Measurements from ENCODE around the gene SLC22A2. TPM values are rescaled to one million over a fixed set of nuclear protein-coding genes. Genes with fewer than 3 reads are reported as not detected.

The SLC22A2 gene
- total and polyA plus RNA-seq, 2 experiments from 2014 or later: 0.43 to 0.57 TPM

- WGBS (ENCODE audit: low lambda C conversion rate, missing lambda C conversion rate): 80% methylated on average over 14 of the region's 14 CpGs
- H4K20me1 ChIP-seq (ENCODE audit: insufficient read depth, poor library complexity, severe bottlenecking): no peaks in the 10 kb centered on the region
- H3K79me2 ChIP-seq: no peaks in the 10 kb centered on the region
- no peak for DNase-seq (ENCODE audit: low spot score)
- H3K36me3 ChIP-seq (replicated peaks; ENCODE audit: insufficient read depth, low read depth): no peaks in the 10 kb centered on the region
- peaks cover 63% of the 10 kb centered on the region for H3K4me1 ChIP-seq (ENCODE audit: insufficient read depth)
- TF ChIP-seq EZH2 (IDR thresholded peaks at IDR 0.05; ENCODE audit: borderline replicate concordance): no peak
- TF ChIP-seq EZH2phosphoT487 (IDR thresholded peaks at IDR 0.05; ENCODE audit: low read depth, severe bottlenecking, unreplicated experiment): no peak
- TF ChIP-seq CTCF (IDR thresholded peaks at IDR 0.05; ENCODE audit: poor library complexity): no peak
- no peaks in the 10 kb centered on the region for H3K9me2 ChIP-seq (replicated peaks; ENCODE audit: insufficient read depth)
- H2AFZ ChIP-seq: no peak overlapping the region
- no peaks in the 10 kb centered on the region for H3K27me3 ChIP-seq
- no peaks in the 10 kb centered on the region for H3K9me3 ChIP-seq (ENCODE audit: low read depth)
- no peak overlapping the region for H3K4me3 ChIP-seq
- no peak overlapping the region for H3K4me2 ChIP-seq
- H3K27ac ChIP-seq: peak overlapping the region; percentile 48
Observed at GRCh38 chr6:160260367-160260766, 1.7 kb upstream of the SLC22A2 start.

- H3K9me3 ChIP-seq (ENCODE audit: low read depth): no peaks in the 10 kb centered on the region
- no peaks in the 10 kb centered on the region for H3K36me3 ChIP-seq (replicated peaks; ENCODE audit: insufficient read depth, low read depth)
- H3K9me2 ChIP-seq (replicated peaks; ENCODE audit: insufficient read depth): no peaks in the 10 kb centered on the region
- H3K4me1 ChIP-seq (ENCODE audit: insufficient read depth): peaks cover 67% of the 10 kb centered on the region
- no peak overlapping the region for H3K4me3 ChIP-seq
- no peaks in the 10 kb centered on the region for H3K27me3 ChIP-seq
- H4K20me1 ChIP-seq (ENCODE audit: insufficient read depth, poor library complexity, severe bottlenecking): no peaks in the 10 kb centered on the region
- whole genome bisulfite sequencing (ENCODE audit: low lambda C conversion rate, missing lambda C conversion rate): 39% methylated on average over 8 of the region's 8 CpGs
- peak overlapping the region; percentile 48 for H3K27ac ChIP-seq
- peak overlapping the region; percentile 15 for H2AFZ ChIP-seq
- H3K79me2 ChIP-seq: no peaks in the 10 kb centered on the region
- DNase-seq (ENCODE audit: low spot score): peak; percentile 57
- TF ChIP-seq CTCF (IDR thresholded peaks at IDR 0.05; ENCODE audit: poor library complexity): no peak
- no peak overlapping the region for H3K4me2 ChIP-seq
Observed at GRCh38 chr6:160259598-160259997, 977 bp upstream of the SLC22A2 start.

- Histone ChIP-seq H3K9me2 (replicated peaks; ENCODE audit: insufficient read depth) (no peaks in the 10 kb centered on the region), H3K4me1 (ENCODE audit: insufficient read depth) (peaks cover 66% of the 10 kb centered on the region), H3K79me2 (no peaks in the 10 kb centered on the region), H3K27me3 (no peaks in the 10 kb centered on the region), H3K4me3 (no peak overlapping the region), H3K36me3 (replicated peaks; ENCODE audit: insufficient read depth, low read depth) (no peaks in the 10 kb centered on the region), H3K27ac (peak overlapping the region; percentile 48), H3K9me3 (ENCODE audit: low read depth) (no peaks in the 10 kb centered on the region), H3K4me2 (no peak overlapping the region), H2AFZ (peak overlapping the region; percentile 15), H4K20me1 (ENCODE audit: insufficient read depth, poor library complexity, severe bottlenecking) (no peaks in the 10 kb centered on the region)
- DNase-seq (ENCODE audit: low spot score): no peak
- TF ChIP-seq EZH2 (IDR thresholded peaks at IDR 0.05; ENCODE audit: borderline replicate concordance): no peak
- no peak for TF ChIP-seq EZH2phosphoT487 (IDR thresholded peaks at IDR 0.05; ENCODE audit: low read depth, severe bottlenecking, unreplicated experiment)
- TF ChIP-seq CTCF (IDR thresholded peaks at IDR 0.05; ENCODE audit: poor library complexity): no peak
- WGBS (ENCODE audit: low lambda C conversion rate, missing lambda C conversion rate): 71% methylated on average over 8 of the region's 8 CpGs
Observed at GRCh38 chr6:160259143-160259425, 463 bp upstream of the SLC22A2 start.

GRCh38 chr6:160256445-160256844 is 2.2 kb downstream of the SLC22A2 start:
- H3K27me3 ChIP-seq: no peaks in the 10 kb centered on the region
- no peak for DNase-seq (ENCODE audit: low spot score)
- no peak for TF ChIP-seq EZH2 (IDR thresholded peaks at IDR 0.05; ENCODE audit: borderline replicate concordance)
- TF ChIP-seq CTCF (IDR thresholded peaks at IDR 0.05; ENCODE audit: poor library complexity): no peak
- TF ChIP-seq EZH2phosphoT487 (IDR thresholded peaks at IDR 0.05; ENCODE audit: low read depth, severe bottlenecking, unreplicated experiment): no peak
- no peak overlapping the region for H2AFZ ChIP-seq
- H3K36me3 ChIP-seq (replicated peaks; ENCODE audit: insufficient read depth, low read depth): no peaks in the 10 kb centered on the region
- no peaks in the 10 kb centered on the region for H3K9me2 ChIP-seq (replicated peaks; ENCODE audit: insufficient read depth)
- H3K4me1 ChIP-seq (ENCODE audit: insufficient read depth): peaks cover 44% of the 10 kb centered on the region
- WGBS (ENCODE audit: low lambda C conversion rate, missing lambda C conversion rate): 68% methylated on average over 1 of the region's 1 CpG
- no peaks in the 10 kb centered on the region for H3K79me2 ChIP-seq
- H3K27ac ChIP-seq: no peak overlapping the region
- no peak overlapping the region for H3K4me3 ChIP-seq
- no peaks in the 10 kb centered on the region for H3K9me3 ChIP-seq (ENCODE audit: low read depth)
- no peak overlapping the region for H3K4me2 ChIP-seq
- H4K20me1 ChIP-seq (ENCODE audit: insufficient read depth, poor library complexity, severe bottlenecking): no peaks in the 10 kb centered on the region

Data from hepatocyte (in vitro differentiated cells).